Neural cell (in vitro differentiated cells): ENCODE data around the gene FEN1. TPM values are rescaled to one million over a fixed set of nuclear protein-coding genes. Genes with fewer than 3 reads are reported as not detected.

Experiments used
- H2AFZ ChIP-seq: fragments of 200-600, 300-800 bp; sonication (generic), shearing (Covaris generic); 2 replicates; pipeline ENCODE4 v1.6.0; 2014; ENCODE audit warnings: low read depth, mild to moderate bottlenecking, antibody characterized with exemption, low read length, moderate library complexity
- H3F3A ChIP-seq: fragments of 200-600 bp; shearing (Covaris generic); 2 replicates; pipeline ENCODE4 v1.6.1; 2016; ENCODE audit warnings: mild to moderate bottlenecking, moderate library complexity, mixed read lengths, antibody characterized with exemption, low read length; ENCODE audit not compliant: insufficient read depth, poor library complexity, severe bottlenecking
- H3K27ac ChIP-seq: fragments of 200-600, 300-800 bp; sonication (generic), shearing (Covaris generic); 2 replicates; pipeline ENCODE4 v1.5.1; 2014; ENCODE audit warnings: mild to moderate bottlenecking, low read length, moderate library complexity
- H3K27me3 ChIP-seq: fragments of 300-800, 200-600 bp; sonication (generic), shearing (Covaris generic); 2 replicates; pipeline ENCODE4 v1.6.0; 2014; ENCODE audit warnings: mild to moderate bottlenecking, low read depth, low read length, moderate library complexity; ENCODE audit not compliant: insufficient read depth
- H3K36me3 ChIP-seq: fragments of 300-800, 200-600 bp; sonication (generic), shearing (Covaris generic); 2 replicates; pipeline ENCODE4 v1.5.1; 2014; ENCODE audit warnings: mild to moderate bottlenecking, antibody characterized with exemption, low read length, moderate library complexity; ENCODE audit not compliant: insufficient read depth
- H3K4me2 ChIP-seq: fragments of 300-800, 200-600 bp; sonication (generic), shearing (Covaris generic); 2 replicates; pipeline ENCODE4 v1.6.0; 2014; ENCODE audit warnings: mild to moderate bottlenecking, low read length
- H3K4me3 ChIP-seq: fragments of 300-800, 200-600 bp; sonication (generic), shearing (Covaris generic); 2 replicates; pipeline ENCODE4 v1.5.1; 2014; ENCODE audit warnings: mild to moderate bottlenecking, low read length, moderate library complexity
- H3K79me2 ChIP-seq: fragments of 200-600 bp; shearing (Covaris generic); replicated peaks from 2 replicates; pipeline ENCODE4 v1.6.0; 2014; ENCODE audit warnings: mild to moderate bottlenecking, low read length, moderate library complexity; ENCODE audit not compliant: insufficient read depth
- H3K9ac ChIP-seq: fragments of 300-800, 200-600 bp; sonication (generic), shearing (Covaris generic); 2 replicates; pipeline ENCODE4 v1.6.1; 2016; ENCODE audit warnings: mild to moderate bottlenecking, low read length, mixed read lengths
- H3K9me2 ChIP-seq: fragments of 200-600 bp; shearing (Covaris generic); 2 replicates; pipeline ENCODE4 v1.6.1; 2016; ENCODE audit warnings: mild to moderate bottlenecking, low read length, mixed read lengths; ENCODE audit not compliant: insufficient read depth
- H3K9me3 ChIP-seq: fragments of 200-600, 300-800 bp; sonication (generic), shearing (Covaris generic); 2 replicates; pipeline ENCODE4 v1.6.1; 2016; ENCODE audit warnings: mild to moderate bottlenecking, mixed run types, low read length, moderate library complexity, mixed read lengths
- H4K20me1 ChIP-seq: fragments of 200-600 bp; shearing (Covaris generic); 2 replicates; pipeline ENCODE4 v1.6.1; 2016; ENCODE audit warnings: mild to moderate bottlenecking, mixed run types; ENCODE audit not compliant: insufficient read depth
- CTCF ChIP-seq: fragments of 450-650 bp; IDR thresholded peaks from 2 replicates; pipeline ENCODE4 v1.5.1; 2014; ENCODE audit warnings: antibody characterized with exemption, mild to moderate bottlenecking, moderate library complexity; ENCODE audit not compliant: poor library complexity, severe bottlenecking
- EP300 ChIP-seq: fragments of 450-650 bp; conservative IDR thresholded peaks from 2 replicates; pipeline ENCODE4 v1.6.1; 2014; ENCODE audit warnings: antibody characterized with exemption, mild to moderate bottlenecking, moderate library complexity; ENCODE audit not compliant: poor library complexity, severe bottlenecking
- EZH2 ChIP-seq: fragments of 200-600, 300-800 bp; shearing (Covaris generic), sonication (generic); IDR thresholded peaks from 2 replicates; pipeline ENCODE4 v1.6.1; 2014; ENCODE audit warnings: antibody characterized with exemption, low read length, borderline replicate concordance, mild to moderate bottlenecking; ENCODE audit not compliant: insufficient read depth, poor library complexity, severe bottlenecking
- MXI1 ChIP-seq: fragments of 450-650 bp; conservative IDR thresholded peaks from 2 replicates; pipeline ENCODE4 v1.6.1; 2014; ENCODE audit warnings: antibody characterized with exemption, mild to moderate bottlenecking; ENCODE audit not compliant: poor library complexity, severe bottlenecking
- POLR2AphosphoS5 ChIP-seq: IDR thresholded peaks from 2 replicates; pipeline ENCODE4 v1.6.1; 2012
- RAD21 ChIP-seq: fragments of 450-650 bp; conservative IDR thresholded peaks from 2 replicates; pipeline ENCODE4 v1.6.1; 2014; ENCODE audit warnings: antibody characterized with exemption, mild to moderate bottlenecking, moderate library complexity
- SMC3 ChIP-seq: fragments of 450-650 bp; conservative IDR thresholded peaks from 2 replicates; pipeline ENCODE4 v1.6.1; 2014; ENCODE audit warnings: antibody characterized with exemption, mild to moderate bottlenecking, moderate library complexity; ENCODE audit not compliant: poor library complexity
- TAF1 ChIP-seq: IDR thresholded peaks from 2 replicates; pipeline ENCODE4 v1.6.1; 2012; ENCODE audit warnings: low read depth
- polyA plus RNA-seq: library from polyadenylated mRNA; depleted of rRNA; stranded (reverse); fragments of >200 nt; gene quantifications from 2 replicates; pipeline ENCODE4 v1.2.3, GENCODE V29; 2014
- TF ChIP-seq, protein P1 (sequence below): IDR thresholded peaks from 2 replicates; pipeline ENCODE4 v1.6.1; 2012; ENCODE audit warnings: borderline replicate concordance

FEN1 gene
- polyA plus RNA-seq, 1 donor from 2014 or later = 27.2 TPM

- H3K36me3 ChIP-seq = peaks cover 20% of the 10 kb centered on the region
- no peaks in the 10 kb centered on the region for H3K9me3 ChIP-seq
- H3K27me3 ChIP-seq = no peaks in the 10 kb centered on the region
- H3K9ac ChIP-seq = no peak overlapping the region
- H3K79me2 ChIP-seq = peaks cover 51% of the 10 kb centered on the region
- no peak overlapping the region for H3K4me3 ChIP-seq
- no peaks in the 10 kb centered on the region for H3F3A ChIP-seq
- TF ChIP-seq EZH2 (no peak), CTCF (no peak), POLR2AphosphoS5 (no peak)
- H3K9me2 ChIP-seq = no peaks in the 10 kb centered on the region
- no peak overlapping the region for H2AFZ ChIP-seq
- peaks cover 4% of the 10 kb centered on the region for H4K20me1 ChIP-seq
- no peak overlapping the region for H3K27ac ChIP-seq
- H3K4me2 ChIP-seq = no peak overlapping the region
Observed at GRCh38 chr11:61838501-61838900, 45.8 kb downstream of the FEN1 start.

DNA sequence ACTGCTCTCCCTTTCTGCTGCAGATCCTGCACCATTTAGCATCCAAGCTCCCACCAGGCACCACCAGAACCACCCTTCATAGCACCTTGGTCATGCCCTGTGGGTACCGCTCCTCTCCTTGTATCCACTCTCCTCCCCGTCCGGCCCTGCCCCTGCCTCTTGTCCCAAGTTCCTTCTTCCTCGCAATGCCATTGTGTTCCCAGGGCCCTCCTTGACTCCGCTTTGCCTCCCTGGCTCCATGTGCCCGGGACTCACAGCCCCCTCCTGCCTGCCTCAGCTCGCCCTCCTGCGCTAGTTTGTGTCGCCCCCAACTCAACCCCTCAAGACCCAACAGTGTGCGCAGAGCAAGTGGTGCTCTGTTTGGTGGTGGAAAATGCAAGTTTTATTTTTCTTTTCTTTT lies 46.2 kb downstream of the FEN1 start:
- Histone ChIP-seq H3K36me3 (peaks cover 20% of the 10 kb centered on the region), H3K27me3 (no peaks in the 10 kb centered on the region), H3K27ac (no peak overlapping the region), H3K4me3 (no peak overlapping the region), H3K9me2 (no peaks in the 10 kb centered on the region), H2AFZ (no peak overlapping the region), H4K20me1 (peaks cover 4% of the 10 kb centered on the region), H3K9me3 (no peaks in the 10 kb centered on the region), H3F3A (no peaks in the 10 kb centered on the region), H3K79me2 (peaks cover 47% of the 10 kb centered on the region), H3K4me2 (no peak overlapping the region), H3K9ac (no peak overlapping the region)
- no peak for TF ChIP-seq CTCF
- TF ChIP-seq MXI1 = no peak
- no peak for TF ChIP-seq TAF1

DNA sequence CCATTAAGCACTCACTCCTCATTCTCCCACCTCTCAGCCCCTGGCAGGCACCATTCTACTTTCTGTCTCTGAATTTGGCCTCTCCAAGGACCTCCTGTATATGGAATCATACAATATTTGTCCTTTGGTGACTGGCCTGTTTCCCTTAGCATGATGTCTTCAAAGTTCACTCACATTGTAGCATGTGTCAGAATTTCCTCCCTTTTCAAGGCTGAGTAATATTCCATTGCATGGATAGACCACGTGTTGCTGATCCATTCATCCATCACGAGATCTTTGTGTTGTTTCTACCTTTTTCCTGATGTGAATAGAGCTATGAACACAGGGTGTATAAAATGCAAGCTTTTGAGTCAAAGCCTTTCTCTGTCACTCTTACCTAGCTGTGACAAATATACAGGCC lies 47.0 kb downstream of the FEN1 start:
- Histone ChIP-seq H2AFZ (no peak overlapping the region), H3K4me2 (no peak overlapping the region), H3K4me3 (no peak overlapping the region), H3K36me3 (peaks cover 20% of the 10 kb centered on the region), H3K27ac (no peak overlapping the region), H3K9me2 (no peaks in the 10 kb centered on the region), H3F3A (no peaks in the 10 kb centered on the region), H4K20me1 (peaks cover 4% of the 10 kb centered on the region), H3K79me2 (peaks cover 38% of the 10 kb centered on the region), H3K27me3 (no peaks in the 10 kb centered on the region), H3K9ac (no peak overlapping the region), H3K9me3 (no peaks in the 10 kb centered on the region)
- TF ChIP-seq TAF1 (no peak), POLR2AphosphoS5 (no peak), CTCF (no peak), SMC3 (no peak), MXI1 (no peak), EZH2 (no peak), RAD21 (no peak), EP300 (no peak)
- TF ChIP-seq, protein P1, sequence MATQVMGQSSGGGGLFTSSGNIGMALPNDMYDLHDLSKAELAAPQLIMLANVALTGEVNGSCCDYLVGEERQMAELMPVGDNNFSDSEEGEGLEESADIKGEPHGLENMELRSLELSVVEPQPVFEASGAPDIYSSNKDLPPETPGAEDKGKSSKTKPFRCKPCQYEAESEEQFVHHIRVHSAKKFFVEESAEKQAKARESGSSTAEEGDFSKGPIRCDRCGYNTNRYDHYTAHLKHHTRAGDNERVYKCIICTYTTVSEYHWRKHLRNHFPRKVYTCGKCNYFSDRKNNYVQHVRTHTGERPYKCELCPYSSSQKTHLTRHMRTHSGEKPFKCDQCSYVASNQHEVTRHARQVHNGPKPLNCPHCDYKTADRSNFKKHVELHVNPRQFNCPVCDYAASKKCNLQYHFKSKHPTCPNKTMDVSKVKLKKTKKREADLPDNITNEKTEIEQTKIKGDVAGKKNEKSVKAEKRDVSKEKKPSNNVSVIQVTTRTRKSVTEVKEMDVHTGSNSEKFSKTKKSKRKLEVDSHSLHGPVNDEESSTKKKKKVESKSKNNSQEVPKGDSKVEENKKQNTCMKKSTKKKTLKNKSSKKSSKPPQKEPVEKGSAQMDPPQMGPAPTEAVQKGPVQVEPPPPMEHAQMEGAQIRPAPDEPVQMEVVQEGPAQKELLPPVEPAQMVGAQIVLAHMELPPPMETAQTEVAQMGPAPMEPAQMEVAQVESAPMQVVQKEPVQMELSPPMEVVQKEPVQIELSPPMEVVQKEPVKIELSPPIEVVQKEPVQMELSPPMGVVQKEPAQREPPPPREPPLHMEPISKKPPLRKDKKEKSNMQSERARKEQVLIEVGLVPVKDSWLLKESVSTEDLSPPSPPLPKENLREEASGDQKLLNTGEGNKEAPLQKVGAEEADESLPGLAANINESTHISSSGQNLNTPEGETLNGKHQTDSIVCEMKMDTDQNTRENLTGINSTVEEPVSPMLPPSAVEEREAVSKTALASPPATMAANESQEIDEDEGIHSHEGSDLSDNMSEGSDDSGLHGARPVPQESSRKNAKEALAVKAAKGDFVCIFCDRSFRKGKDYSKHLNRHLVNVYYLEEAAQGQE = no peak
